HG03039 (cell line): Measurements from ENCODE around the gene PCYT2.

Source experiments
- ATAC-seq: cut with Tn5 transposase; IDR thresholded peaks from one replicate; pipeline ENCODE4 v1.9.1; 2021; ENCODE audit warnings: mild to moderate bottlenecking, moderate library complexity; ENCODE audit not compliant: unreplicated experiment

PCYT2 gene

GRCh38 chr17:81859906-81860755 lies 51.1 kb downstream of the PCYT2 start, which contains the start of gene P4HB:
TSS of gene P4HB (minus strand) at chr17:81860535. CDS start at chr17:81860471, 64 bp downstream.
- peak; percentile 5 for ATAC-seq

DNA sequence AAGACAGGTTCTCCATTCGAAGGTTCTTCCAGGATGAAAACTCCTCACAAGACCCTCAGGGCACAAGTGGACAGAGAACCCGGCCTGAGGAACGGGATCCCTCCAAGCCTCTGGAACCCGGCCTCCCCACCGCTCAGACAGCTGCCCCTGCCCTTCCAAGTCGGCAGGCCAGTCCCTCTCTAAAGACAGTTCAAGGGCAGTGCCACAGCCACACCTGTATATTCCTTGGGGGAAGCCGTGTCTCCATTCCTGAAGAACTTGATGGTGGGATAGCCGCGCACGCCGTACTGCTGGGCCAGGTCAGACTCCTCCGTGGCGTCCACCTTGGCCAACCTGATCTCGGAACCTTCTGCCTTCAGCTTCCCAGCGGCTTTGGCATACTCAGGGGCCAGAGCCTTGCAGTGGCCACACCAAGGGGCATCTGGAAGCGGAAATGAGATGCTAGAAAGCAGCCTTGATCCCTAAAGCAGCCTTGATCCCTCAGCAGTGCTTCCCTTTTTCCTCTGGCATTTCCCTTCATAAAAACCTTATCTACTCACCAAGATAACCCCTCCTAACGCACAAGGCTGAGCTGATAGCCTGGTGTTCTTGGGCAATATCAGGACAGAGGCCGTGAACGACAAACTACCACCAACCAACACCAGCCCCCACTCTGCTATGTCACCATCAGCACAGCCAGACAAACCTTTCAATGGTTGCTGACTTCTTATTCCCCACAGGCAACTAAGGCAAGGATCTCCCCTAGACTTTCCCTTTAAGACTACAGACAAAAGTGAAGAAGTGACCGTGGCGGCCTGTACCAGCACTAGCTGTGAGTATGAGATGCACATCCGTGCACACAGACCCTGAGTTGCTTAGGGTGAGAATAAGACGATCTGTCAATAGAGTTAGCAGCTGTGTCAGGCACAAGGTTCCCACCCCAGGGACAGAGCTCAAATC lies 52.0 kb downstream of the PCYT2 start:
- no peak for ATAC-seq

DNA sequence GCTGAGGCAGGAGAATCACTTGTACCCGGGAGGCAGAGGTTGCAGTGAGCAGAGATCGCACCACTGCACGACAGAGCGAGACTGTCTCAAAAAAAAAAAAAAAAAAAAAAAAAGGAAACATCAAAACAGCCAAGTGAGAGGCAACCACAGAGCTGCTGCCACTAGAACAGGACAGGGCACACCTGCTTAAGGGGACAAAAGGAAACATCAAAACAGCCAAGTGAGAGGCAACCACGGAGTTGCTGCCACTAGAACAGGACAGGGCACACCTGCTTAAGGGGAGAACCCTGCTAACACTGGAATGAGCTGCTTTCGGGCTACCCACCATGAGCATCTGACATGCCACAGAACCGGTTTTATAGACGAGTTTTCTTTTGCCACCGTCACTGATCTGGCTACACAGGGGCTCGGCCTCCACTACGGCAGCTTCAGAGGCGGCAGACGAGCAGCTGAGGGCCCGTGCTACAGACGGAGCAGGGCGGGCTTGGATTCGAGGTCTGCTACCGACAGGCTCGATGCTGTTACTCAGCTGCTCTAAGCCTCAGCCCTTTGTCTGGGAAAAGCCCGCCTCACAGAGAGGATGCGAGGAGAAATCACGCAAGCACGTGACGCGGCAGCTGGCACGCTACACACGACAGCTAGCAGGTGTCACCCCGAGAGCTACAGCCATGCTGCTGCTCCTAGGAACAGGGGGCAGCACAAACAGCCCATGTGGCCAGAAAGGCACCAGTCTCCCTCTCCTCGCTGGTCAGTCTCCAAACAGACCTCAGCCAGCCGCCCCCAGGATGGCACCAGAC lies 52.8 kb downstream of the PCYT2 start:
- no peak for ATAC-seq

- no peak for ATAC-seq
Observed at GRCh38 chr17:81854974-81855774, 56.0 kb downstream of the PCYT2 start.

GRCh38 chr17:81852237-81852636 lies 59.0 kb downstream of the PCYT2 start:
- no peak for ATAC-seq

DNA sequence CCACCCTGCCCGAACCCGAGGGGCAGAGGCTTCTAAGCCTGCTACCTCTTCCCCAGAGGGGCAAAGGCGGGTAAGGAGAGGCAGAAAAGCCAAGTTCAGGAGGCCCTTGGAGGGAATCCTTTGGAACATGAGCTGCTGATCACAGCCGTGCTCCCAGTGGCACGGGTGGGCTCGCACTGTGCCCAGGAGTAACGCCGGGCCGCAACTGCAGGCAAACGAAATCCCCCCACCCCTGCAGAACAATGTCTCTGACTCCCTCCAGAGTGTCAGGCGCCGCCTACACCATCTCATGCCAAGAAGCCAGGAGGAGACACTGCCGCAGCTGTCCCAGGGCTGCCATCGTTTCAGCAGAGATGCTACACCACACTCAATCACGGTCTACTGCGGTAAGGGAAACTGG lies 59.8 kb downstream of the PCYT2 start:
- no peak for ATAC-seq
